ENCODE measurements around the gene LRRC4.
A peak's percentile ranks its signal among the peaks of the same experiment; 100 is the strongest.

The LRRC4 gene

DNA sequence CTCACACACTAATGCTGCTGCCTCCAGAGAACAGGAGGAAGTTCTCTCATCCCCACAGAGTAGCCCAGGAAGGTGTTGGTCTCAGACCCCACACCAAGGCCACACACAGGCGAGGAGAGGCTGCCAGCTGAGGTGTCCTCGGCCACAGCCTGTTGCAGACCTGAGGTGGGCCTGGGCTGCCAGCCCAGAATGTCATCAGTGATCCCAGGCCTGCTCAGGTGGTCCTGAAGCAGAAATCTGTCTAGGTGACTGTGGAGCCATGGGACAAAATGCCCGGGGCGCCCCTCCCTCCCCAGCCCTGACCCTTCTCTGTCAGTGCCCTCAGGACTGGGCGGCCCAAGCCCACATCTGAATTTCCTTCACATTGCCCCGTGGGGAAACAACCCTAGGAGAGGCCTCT is 43.5 kb upstream of the LRRC4 start:
- TF ChIP-seq, protein P1, sequence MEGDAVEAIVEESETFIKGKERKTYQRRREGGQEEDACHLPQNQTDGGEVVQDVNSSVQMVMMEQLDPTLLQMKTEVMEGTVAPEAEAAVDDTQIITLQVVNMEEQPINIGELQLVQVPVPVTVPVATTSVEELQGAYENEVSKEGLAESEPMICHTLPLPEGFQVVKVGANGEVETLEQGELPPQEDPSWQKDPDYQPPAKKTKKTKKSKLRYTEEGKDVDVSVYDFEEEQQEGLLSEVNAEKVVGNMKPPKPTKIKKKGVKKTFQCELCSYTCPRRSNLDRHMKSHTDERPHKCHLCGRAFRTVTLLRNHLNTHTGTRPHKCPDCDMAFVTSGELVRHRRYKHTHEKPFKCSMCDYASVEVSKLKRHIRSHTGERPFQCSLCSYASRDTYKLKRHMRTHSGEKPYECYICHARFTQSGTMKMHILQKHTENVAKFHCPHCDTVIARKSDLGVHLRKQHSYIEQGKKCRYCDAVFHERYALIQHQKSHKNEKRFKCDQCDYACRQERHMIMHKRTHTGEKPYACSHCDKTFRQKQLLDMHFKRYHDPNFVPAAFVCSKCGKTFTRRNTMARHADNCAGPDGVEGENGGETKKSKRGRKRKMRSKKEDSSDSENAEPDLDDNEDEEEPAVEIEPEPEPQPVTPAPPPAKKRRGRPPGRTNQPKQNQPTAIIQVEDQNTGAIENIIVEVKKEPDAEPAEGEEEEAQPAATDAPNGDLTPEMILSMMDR (conservative IDR thresholded peaks at IDR 0.05; ENCODE audit: low read length): no peak
- no peak for DNase-seq (ENCODE audit: low read depth)

DNA sequence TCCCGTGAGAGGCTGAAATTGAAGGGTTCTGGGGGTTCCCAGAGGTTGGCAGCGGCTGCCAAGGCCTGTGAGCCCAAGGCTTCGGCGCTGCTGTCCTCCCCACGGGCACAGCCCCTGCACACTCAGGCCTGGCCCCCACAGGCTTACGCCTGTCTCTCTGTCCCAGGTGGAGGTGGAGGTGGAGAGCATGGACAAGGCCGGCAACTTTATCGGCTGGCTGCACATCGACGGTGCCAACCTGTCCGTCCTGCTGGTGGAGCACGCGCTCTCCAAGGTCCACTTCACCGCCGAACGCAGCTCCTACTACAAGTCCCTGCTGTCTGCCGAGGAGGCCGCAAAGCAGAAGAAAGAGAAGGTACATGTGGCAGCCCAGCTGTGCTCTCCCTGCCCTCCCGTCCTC is 43.1 kb upstream of the LRRC4 start:
- TF ChIP-seq, protein P1 (conservative IDR thresholded peaks at IDR 0.05; ENCODE audit: low read length): no peak
- no peak overlapping the region for H3K4me3 ChIP-seq (ENCODE audit: low read length)
- DNase-seq (ENCODE audit: low read depth): no peak

More for the DNA sequence above, 43.5 kb upstream of the LRRC4 start:
- H3K4me3 ChIP-seq (ENCODE audit: low read length): no peak overlapping the region

GRCh38 chr7:128073671-128074310 is 42.6 kb upstream of the LRRC4 start:
- no peak for DNase-seq (ENCODE audit: low read depth)
- TF ChIP-seq, protein P1 (conservative IDR thresholded peaks at IDR 0.05; ENCODE audit: low read length): no peak
- no peak overlapping the region for H3K4me3 ChIP-seq (ENCODE audit: low read length)

GRCh38 chr7:128071801-128072200 is 40.6 kb upstream of the LRRC4 start:
- no peak overlapping the region for H3K4me3 ChIP-seq (ENCODE audit: low read length)
- DNase-seq (ENCODE audit: low read depth): no peak
- TF ChIP-seq, protein P1 (conservative IDR thresholded peaks at IDR 0.05; ENCODE audit: low read length): no peak

GRCh38 chr7:128071376-128071775 is 40.1 kb upstream of the LRRC4 start:
- no peak for DNase-seq (ENCODE audit: low read depth)
- TF ChIP-seq, protein P1 (conservative IDR thresholded peaks at IDR 0.05; ENCODE audit: low read length): no peak
- H3K4me3 ChIP-seq (ENCODE audit: low read length): no peak overlapping the region

DNA sequence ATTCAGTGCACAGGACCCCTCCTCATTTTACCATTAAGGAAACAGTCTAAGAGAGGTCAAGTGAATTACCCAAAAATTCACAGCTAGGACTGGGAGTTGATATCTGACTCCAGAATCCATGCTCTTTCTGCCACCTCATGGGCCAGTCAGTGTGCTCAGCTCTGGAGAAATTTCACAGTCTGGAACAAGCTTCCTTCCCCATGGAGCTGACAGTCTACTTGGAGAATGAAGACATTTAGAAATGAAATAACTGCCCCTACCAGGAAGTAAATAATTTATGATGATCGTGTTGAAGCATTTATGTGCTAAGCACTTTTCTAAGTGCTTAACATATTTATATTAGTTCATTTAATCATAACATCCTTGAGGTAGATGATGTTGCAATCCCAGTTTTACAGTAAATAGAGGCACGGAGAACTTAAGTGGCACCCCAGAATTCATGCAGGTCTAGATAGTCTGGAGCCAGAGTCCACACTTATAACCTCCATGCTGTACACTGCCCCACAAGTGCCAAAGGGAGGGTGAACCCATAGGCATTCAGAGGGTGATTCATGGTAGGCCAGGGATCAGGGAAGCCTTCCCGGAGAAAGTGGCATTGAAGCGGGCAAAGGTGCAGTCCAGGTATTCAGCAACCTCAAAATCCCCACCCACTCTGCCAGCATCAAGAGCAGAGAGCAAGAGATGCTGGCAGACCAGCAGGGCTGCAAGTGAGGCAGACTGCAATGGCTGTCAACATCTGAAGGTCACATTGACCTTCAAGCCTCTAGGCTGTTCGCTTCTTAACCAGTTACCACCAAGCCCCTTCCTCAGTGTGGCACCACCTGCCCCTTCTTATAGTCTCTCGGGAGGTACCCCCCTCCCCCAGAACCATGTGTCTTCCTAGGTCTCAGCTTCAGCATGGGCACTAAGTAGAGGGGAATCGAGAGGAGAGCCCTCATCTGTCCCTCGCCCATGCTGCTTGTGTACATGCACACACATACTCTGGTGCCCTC is 38.4 kb upstream of the LRRC4 start:
- no peak overlapping the region for H3K4me3 ChIP-seq (ENCODE audit: low read length)
- DNase-seq (ENCODE audit: low read depth): peak; percentile 11
- TF ChIP-seq, protein P1 (conservative IDR thresholded peaks at IDR 0.05; ENCODE audit: low read length): no peak

Data from AG10803 (cell line).